ENCODE data around the gene AZIN2. TPM values are rescaled to one million over a fixed set of nuclear protein-coding genes. Genes with fewer than 3 reads are reported as not detected.

Gene AZIN2
- 1 to 10 TPM in 3 of 4 donors, not detected in 1; 1.5 to 3.5 (median 1.7) TPM for total RNA-seq

GRCh38 chr1:33080885-33081553 is at the start of gene AZIN2:
AZIN2 (plus strand) TSS chr1:33081153; CDS start chr1:33082250, 1,097 bp downstream.
- TF ChIP-seq CTCF (IDR thresholded peaks at IDR 0.05; ENCODE audit: low read depth), result no peak

GRCh38 chr1:33031506-33031905 is 49.4 kb upstream of the AZIN2 start:
- TF ChIP-seq CTCF (IDR thresholded peaks at IDR 0.05; ENCODE audit: low read depth), result no peak

GRCh38 chr1:33032126-33032869 is 48.7 kb upstream of the AZIN2 start:
- TF ChIP-seq CTCF (IDR thresholded peaks at IDR 0.05; ENCODE audit: low read depth), result no peak

- no peak for TF ChIP-seq CTCF (IDR thresholded peaks at IDR 0.05; ENCODE audit: low read depth)
Observed at GRCh38 chr1:33036051-33036525, 44.9 kb upstream of the AZIN2 start.

GRCh38 chr1:33036526-33037503 is 44.1 kb upstream of the AZIN2 start, which contains the start of gene AK2:
AK2 (minus strand) TSS chr1:33036883; CDS start chr1:33036828, 55 bp downstream.
- no peak for TF ChIP-seq CTCF (IDR thresholded peaks at IDR 0.05; ENCODE audit: low read depth)

GRCh38 chr1:33039840-33040239 is 41.1 kb upstream of the AZIN2 start:
- TF ChIP-seq CTCF (IDR thresholded peaks at IDR 0.05; ENCODE audit: low read depth), result no peak

Measured in subcutaneous adipose tissue (tissue), 4 donors.